HG03558 (cell line): ENCODE data around the gene FBXO38.

ENCODE experiments used
- ATAC-seq: cut with Tn5 transposase; IDR thresholded peaks from one replicate; pipeline ENCODE4 v1.9.1; 2021; ENCODE audit warnings: moderate number of reproducible peaks; ENCODE audit not compliant: unreplicated experiment; ENCODE audit errors: extremely low read depth

FBXO38 gene

DNA sequence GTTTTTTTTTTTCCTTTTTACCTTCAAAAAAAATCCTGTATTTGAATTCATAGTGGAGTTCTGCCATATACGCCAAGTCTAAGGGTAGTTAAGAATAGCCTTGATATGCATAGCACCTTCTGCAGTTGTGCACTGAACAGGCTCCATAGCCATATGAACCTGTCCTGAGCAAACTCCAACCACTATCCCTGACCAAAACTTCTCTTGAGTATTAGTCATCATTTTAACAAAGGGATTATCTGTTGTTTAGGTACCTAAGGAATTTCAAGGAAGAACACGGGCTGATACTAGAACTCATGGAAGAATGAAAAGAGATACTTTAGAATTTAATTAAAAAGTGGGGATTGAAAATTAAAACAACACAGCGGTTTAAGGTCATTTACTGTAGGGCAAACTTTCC, 1.9 kb upstream of the FBXO38 start:
- ATAC-seq, result no peak

- ATAC-seq, result no peak
Measured at GRCh38 chr5:148382961-148383360, 797 bp upstream of the FBXO38 start.

DNA sequence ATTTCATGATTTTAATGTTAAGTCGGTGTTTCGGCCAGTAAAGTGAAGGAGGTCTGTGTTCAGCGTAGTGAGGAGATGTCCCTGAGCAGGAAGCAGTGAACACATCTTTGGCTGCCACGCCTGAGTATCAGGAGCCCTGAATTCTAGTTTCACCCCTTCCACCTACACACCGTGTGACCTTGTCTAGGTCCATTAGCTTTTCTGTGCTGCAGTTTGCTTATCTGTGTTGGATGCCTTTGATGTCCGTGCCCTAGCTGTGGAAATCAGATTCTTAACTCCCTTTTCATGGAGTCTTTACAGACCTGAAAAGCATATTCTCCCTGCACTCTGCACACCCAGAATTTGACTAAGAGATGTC, 601 bp downstream of the FBXO38 start:
- ATAC-seq, result no peak

GRCh38 chr5:148385094-148385493, 1.3 kb downstream of the FBXO38 start:
- no peak for ATAC-seq

GRCh38 chr5:148386041-148386440, 2.3 kb downstream of the FBXO38 start:
- ATAC-seq, result no peak

DNA sequence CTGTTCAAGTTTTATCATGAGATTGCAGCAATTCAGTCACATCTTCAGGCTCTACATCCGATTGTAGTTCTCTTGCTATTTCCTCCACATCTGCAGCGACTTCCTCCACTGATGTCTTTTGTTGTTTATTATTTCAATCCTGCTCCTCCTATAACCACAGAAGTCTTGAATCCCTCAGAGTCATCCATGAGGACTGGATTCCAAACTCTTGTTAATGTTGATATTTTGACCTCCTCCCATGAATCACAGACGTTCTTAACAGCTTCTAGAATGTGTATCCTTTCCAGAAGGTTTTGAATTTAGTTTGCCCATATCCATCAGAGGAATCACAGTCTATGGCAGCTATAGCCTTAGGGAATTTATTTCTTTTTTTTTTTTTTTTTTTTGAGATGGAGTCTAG, 3.6 kb downstream of the FBXO38 start:
- no peak for ATAC-seq

GRCh38 chr5:148388696-148389095, 4.9 kb downstream of the FBXO38 start:
- no peak for ATAC-seq

- no peak for ATAC-seq
Measured at GRCh38 chr5:148390914-148391313, 7.2 kb downstream of the FBXO38 start.

DNA sequence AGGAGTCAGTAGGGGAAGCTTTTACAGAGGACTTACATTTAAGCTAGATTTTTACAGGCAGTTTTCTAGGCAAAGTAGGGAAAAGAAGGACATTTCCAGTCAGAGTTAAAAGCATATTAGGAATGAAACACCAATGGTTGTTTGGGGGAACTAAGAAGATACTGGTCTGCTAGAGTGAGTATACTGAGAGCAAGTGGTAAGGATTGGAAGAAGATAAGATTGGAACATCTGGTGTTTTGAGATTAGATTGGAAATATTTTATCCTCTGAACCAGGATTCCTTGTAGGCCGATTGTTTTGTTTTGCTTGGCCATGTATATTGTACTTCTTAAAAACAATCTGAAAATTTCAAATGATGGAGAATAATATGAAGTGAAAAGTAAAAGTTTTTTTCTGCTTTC, 7.7 kb downstream of the FBXO38 start:
- ATAC-seq, result no peak

DNA sequence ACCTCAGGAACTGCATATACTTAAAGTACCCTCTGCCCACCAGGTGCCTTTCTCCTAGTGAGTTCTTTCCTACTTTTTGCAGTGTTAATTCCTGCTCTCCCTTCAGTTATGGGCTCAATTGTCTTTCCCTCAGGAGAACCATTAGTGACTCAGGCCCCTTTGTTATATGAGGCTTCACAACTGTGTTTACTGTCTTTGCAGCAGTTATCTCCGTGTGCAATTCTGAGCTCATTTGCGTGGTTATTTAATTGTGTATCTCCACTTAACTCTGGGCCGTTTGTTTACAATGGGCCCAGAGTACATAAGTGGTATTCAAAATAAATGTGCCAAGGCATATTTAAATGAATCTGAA, 9.6 kb downstream of the FBXO38 start:
- ATAC-seq, result no peak

- ATAC-seq, result no peak
Measured at GRCh38 chr5:148394587-148395019, 10.8 kb downstream of the FBXO38 start.

DNA sequence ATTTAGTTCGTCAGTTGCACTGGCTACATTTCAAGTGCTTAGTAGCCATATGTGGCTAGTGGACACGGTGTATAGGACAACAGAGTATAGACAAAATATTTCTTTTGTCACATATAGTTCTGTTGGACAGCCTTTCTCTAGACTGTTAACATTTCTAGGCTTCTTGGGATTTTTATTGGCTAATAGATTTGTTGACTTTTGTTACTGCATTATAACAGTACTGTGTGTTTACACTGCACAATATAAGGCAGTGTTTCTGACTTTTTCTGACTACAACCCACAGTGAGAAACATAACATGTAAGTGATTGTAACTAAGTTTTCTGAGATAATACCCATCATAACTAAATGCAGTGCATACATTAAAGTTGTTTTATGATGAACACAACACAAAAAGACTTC, 11.3 kb downstream of the FBXO38 start:
- no peak for ATAC-seq

- ATAC-seq, result no peak
Measured at GRCh38 chr5:148397968-148398595, 14.3 kb downstream of the FBXO38 start.

- ATAC-seq, result no peak
Measured at GRCh38 chr5:148398698-148399121, 15.0 kb downstream of the FBXO38 start.

DNA sequence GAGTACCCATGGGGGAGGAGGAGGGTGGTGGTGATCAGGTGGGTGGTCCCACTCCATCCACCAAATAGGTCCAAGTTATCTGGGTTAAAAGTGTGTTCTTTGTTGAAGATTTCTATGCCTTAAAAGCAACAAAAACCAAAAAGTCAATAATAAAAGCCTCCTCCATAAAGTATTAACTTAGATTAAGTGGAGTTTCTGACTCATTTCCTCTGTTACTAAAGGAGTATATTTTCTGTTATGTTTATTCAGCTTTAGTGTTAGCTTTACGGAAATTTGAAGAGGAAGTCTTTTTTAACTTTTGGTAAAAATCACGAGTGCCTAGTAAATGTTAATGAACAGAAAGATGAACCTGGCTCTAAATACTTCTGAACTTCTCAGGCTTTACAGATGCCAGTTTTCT, 17.8 kb downstream of the FBXO38 start:
- no peak for ATAC-seq

DNA sequence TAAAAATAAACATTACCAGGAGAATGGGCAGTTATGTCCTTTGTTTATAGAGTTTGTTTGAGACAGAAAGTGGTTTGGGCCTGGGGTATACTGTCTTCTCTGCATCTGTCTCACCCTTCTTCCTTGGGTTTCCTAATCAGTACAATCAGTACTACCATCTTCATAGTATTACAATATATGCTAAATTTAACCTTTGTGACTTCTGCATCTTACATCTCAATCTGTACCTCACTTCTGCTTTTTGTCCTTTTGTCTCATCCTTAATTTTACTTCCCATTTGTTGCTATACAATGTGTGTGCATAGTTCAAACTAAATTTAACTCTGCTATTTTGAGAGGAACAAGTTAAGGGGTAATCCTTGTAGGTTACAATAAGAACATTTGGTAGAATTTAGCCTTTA, 19.6 kb downstream of the FBXO38 start:
- no peak for ATAC-seq

DNA sequence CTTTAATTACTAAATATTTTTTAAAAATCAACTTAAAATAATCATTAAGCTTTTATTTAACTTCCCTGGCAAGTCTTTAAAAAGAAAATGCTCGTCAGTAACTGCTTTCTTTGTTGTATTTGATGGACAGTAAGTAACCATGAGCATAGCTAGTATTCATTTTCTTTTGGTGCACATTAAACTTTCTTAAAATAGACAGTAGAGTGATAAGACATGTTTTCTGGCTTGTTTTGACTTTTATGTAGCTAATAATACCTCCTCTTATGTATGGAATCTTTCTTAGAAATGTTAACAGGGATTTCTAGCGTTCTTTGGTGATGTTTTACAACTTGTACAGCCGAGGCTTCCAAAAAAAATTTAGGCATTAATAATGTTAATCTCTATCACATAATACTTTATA, 22.6 kb downstream of the FBXO38 start:
- ATAC-seq, result no peak

GRCh38 chr5:148408092-148408491, 24.3 kb downstream of the FBXO38 start:
- no peak for ATAC-seq

DNA sequence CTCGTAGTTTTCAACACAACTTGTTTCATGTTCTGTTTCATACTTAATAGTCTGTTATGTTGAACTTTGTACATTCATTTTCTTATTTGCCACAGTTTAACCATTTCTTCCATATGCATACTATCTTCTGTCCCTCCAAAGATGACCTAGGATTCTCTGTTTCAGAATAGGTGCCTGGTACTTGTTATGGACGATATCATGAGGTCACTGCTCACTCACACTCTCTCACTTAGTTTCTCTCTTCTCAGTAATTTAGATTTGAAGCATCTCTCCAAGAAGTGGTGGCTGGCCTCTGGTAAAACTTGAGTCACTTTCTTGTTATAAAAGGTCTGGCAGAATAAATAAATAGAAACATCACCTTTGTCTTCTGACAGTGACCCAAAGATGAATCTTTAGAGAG, 28.4 kb downstream of the FBXO38 start:
- no peak for ATAC-seq

DNA sequence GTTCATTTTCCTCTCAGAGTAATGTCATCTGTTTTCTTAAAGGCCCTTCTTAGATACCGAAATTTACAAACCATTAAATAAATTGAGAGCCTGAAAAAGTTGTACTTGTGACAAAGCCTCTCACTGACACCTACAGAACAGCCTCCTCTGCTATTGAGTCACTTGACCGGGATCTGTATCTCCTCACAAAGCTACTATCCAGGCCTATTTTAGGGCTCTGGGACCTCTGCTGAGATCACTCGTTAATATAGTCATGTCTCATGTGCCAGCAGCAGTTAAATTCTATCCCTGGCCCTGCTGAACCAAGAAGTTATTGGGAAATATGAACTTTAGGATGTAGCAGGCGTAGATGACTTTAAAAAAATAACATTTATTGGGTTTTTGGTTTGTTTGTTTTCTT, 31.1 kb downstream of the FBXO38 start:
- no peak for ATAC-seq

- no peak for ATAC-seq
Measured at GRCh38 chr5:148416416-148416815, 32.7 kb downstream of the FBXO38 start.

DNA sequence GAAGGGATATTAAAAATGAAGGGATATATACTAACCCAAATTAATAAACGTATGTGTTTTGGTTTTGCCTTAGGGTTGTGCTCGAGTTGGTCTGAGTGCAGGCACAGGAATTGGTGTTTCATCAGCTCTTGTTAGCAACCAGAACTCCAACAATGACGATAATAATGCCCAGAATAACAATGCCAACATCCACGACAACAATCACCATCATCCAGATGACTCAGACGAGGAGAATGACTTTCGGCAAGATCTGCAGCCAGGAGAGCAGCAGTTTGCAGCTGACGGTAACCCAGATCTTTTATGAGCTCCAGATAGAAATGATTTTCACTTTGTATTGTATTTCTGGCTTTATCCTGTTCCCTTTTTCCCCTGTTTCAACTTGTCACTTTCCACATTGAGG, 33.2 kb downstream of the FBXO38 start:
- no peak for ATAC-seq

DNA sequence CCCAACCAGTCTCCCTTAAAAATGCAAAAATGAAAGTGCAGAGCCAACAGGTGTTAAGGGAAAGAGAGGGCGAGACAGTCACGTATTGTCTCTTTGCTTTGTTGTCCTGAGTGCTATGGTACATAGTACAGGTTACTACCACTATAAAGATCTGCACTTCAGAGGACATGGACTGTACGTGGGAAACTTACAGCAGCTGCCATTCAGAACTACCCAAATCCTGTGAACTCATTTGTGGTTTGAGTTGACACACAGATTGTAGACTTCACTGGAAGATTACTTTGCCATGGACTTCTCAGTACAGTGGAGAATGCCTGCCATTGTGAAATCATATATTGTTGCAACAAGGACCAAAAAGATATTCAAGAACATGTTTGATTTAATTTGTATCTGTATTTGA, 34.8 kb downstream of the FBXO38 start:
- ATAC-seq, result no peak
